Naive B cell (primary cell): ENCODE results near the gene OLFM3. TPM values are rescaled to one million over a fixed set of nuclear protein-coding genes. Genes with fewer than 3 reads are reported as not detected.

ENCODE experiments used
- ATAC-seq, 2 donors: fragments of 150-1000 bp; cut with Tn5 transposase; 2 replicates each; pipeline ENCODE4 v1.10.0; 2021; ENCODE audit warnings: low read depth in 2 of 2, mild to moderate bottlenecking in 2 of 2, moderate library complexity in 2 of 2
- DNase-seq: peaks from one replicate; pipeline ENCODE4 v3.0.0; 2022
- H3K27ac Mint-ChIP-seq, 6 donors: one replicate each; pipeline ENCODE4 v1.8.0; 2020 to 2022; ENCODE audit warnings: mild to moderate bottlenecking in 6 of 6, mixed read lengths in 6 of 6, moderate library complexity in 5 of 6, inconsistent platforms in 2 of 6
- H3K27me3 Mint-ChIP-seq, 3 donors: one replicate each; pipeline ENCODE4 v1.8.0; 2021 to 2022; ENCODE audit warnings: mixed read lengths in 3 of 3, mild to moderate bottlenecking in 1 of 3
- H3K36me3 Mint-ChIP-seq, 2 donors: one replicate each; pipeline ENCODE4 v1.8.0; 2020 to 2022; ENCODE audit warnings: mixed read lengths in 2 of 2, inconsistent platforms in 1 of 2, mild to moderate bottlenecking in 1 of 2
- H3K4me1 Mint-ChIP-seq, 3 donors: one replicate each; pipeline ENCODE4 v1.8.0; 2020 to 2022; ENCODE audit warnings: mixed read lengths in 3 of 3, inconsistent platforms in 1 of 3, mild to moderate bottlenecking in 1 of 3, moderate library complexity in 1 of 3
- H3K4me3 Mint-ChIP-seq, 8 donors: one replicate each; pipeline ENCODE4 v1.8.0; 2020 to 2022; ENCODE audit warnings: mild to moderate bottlenecking in 8 of 8, mixed read lengths in 8 of 8, moderate library complexity in 8 of 8, inconsistent platforms in 2 of 8
- H3K9me3 Mint-ChIP-seq, 7 donors: one replicate each; pipeline ENCODE4 v1.8.0; 2020 to 2022; ENCODE audit warnings: mixed read lengths in 7 of 7, mild to moderate bottlenecking in 5 of 7, inconsistent platforms in 2 of 7, moderate library complexity in 1 of 7
- polyA plus RNA-seq, 6 donors: library from polyadenylated mRNA; unstranded; fragments of 300-500 nt; fragmentation: Illumina TruSeq; gene quantifications; one replicate each; pipeline ENCODE4 v1.2.3, GENCODE V29; 2021; ENCODE audit warnings: low read depth in 6 of 6

Gene OLFM3
- polyA plus RNA-seq, 6 donors from 2014 or later = not detected

- DNase-seq (no peak), ATAC-seq (no peak)
- Mint-ChIP-seq H3K36me3 (no peaks in the 10 kb centered on the region), H3K4me3 (no peak overlapping the region), H3K4me1 (no peaks in the 10 kb centered on the region), H3K27ac (no peak overlapping the region), H3K9me3 (peaks cover 0 to 4% (median 0%) of the 10 kb centered on the region in 7 donors), H3K27me3 (peaks cover 0 to under 1% (median 0%) of the 10 kb centered on the region in 3 donors)
These were observed 22.0 kb downstream of the OLFM3 start for GRCh38 chr1:101974599-101975274.

GRCh38 chr1:101971304-101971703 lies 25.4 kb downstream of the OLFM3 start:
- no peak overlapping the region for H3K4me3 Mint-ChIP-seq
- H3K9me3 Mint-ChIP-seq = peaks cover 0 to 5% (median 2%) of the 10 kb centered on the region in 7 donors
- DNase-seq (no peak), ATAC-seq (no peak)
- peaks cover 0 to 4% (median 0%) of the 10 kb centered on the region in 3 donors for H3K27me3 Mint-ChIP-seq
- H3K36me3 Mint-ChIP-seq = no peaks in the 10 kb centered on the region
- no peak overlapping the region for H3K27ac Mint-ChIP-seq
- no peaks in the 10 kb centered on the region for H3K4me1 Mint-ChIP-seq

GRCh38 chr1:101967871-101968270 lies 28.9 kb downstream of the OLFM3 start:
- Mint-ChIP-seq H3K9me3 (peaks cover 0 to 5% (median 2%) of the 10 kb centered on the region in 7 donors), H3K4me3 (no peak overlapping the region), H3K27me3 (peaks cover 0 to 4% (median 0%) of the 10 kb centered on the region in 3 donors), H3K27ac (no peak overlapping the region), H3K36me3 (no peaks in the 10 kb centered on the region), H3K4me1 (no peaks in the 10 kb centered on the region)
- no peak for DNase-seq
- ATAC-seq = no peak

- no peaks in the 10 kb centered on the region for H3K36me3 Mint-ChIP-seq
- no peaks in the 10 kb centered on the region for H3K4me1 Mint-ChIP-seq
- peaks cover 0 to 5% (median 1%) of the 10 kb centered on the region in 7 donors for H3K9me3 Mint-ChIP-seq
- no peak for DNase-seq
- ATAC-seq = no peak
- H3K27ac Mint-ChIP-seq = no peak overlapping the region
- no peak overlapping the region for H3K4me3 Mint-ChIP-seq
- peaks cover 0 to 4% (median 0%) of the 10 kb centered on the region in 3 donors for H3K27me3 Mint-ChIP-seq
These were observed 31.4 kb downstream of the OLFM3 start for GRCh38 chr1:101965341-101965740.

GRCh38 chr1:101964708-101965107 lies 32.0 kb downstream of the OLFM3 start:
- no peak for DNase-seq
- no peak overlapping the region for H3K4me3 Mint-ChIP-seq
- H3K27me3 Mint-ChIP-seq = peaks cover 0 to 3% (median 0%) of the 10 kb centered on the region in 3 donors
- no peaks in the 10 kb centered on the region for H3K4me1 Mint-ChIP-seq
- H3K27ac Mint-ChIP-seq = no peak overlapping the region
- no peaks in the 10 kb centered on the region for H3K36me3 Mint-ChIP-seq
- no peak for ATAC-seq
- H3K9me3 Mint-ChIP-seq = peaks cover 0 to 5% (median 0%) of the 10 kb centered on the region in 7 donors

GRCh38 chr1:101960142-101960541 lies 36.6 kb downstream of the OLFM3 start:
- ATAC-seq (no peak), DNase-seq (no peak)
- no peaks in the 10 kb centered on the region for H3K9me3 Mint-ChIP-seq
- H3K27me3 Mint-ChIP-seq = no peaks in the 10 kb centered on the region
- no peaks in the 10 kb centered on the region for H3K36me3 Mint-ChIP-seq
- no peaks in the 10 kb centered on the region for H3K4me1 Mint-ChIP-seq
- no peak overlapping the region for H3K4me3 Mint-ChIP-seq
- no peak overlapping the region for H3K27ac Mint-ChIP-seq

- Mint-ChIP-seq H3K4me3 (no peak overlapping the region), H3K27ac (no peak overlapping the region), H3K27me3 (no peaks in the 10 kb centered on the region), H3K36me3 (no peaks in the 10 kb centered on the region), H3K9me3 (no peaks in the 10 kb centered on the region), H3K4me1 (no peaks in the 10 kb centered on the region)
- ATAC-seq = no peak
- DNase-seq = no peak
These were observed 37.3 kb downstream of the OLFM3 start for GRCh38 chr1:101959456-101959855.

- Mint-ChIP-seq H3K9me3 (no peaks in the 10 kb centered on the region), H3K4me3 (no peak overlapping the region), H3K4me1 (no peaks in the 10 kb centered on the region), H3K27ac (no peak overlapping the region), H3K27me3 (no peaks in the 10 kb centered on the region), H3K36me3 (no peaks in the 10 kb centered on the region)
- no peak for ATAC-seq
- no peak for DNase-seq
These were observed 39.0 kb downstream of the OLFM3 start for GRCh38 chr1:101957771-101958170.

- Mint-ChIP-seq H3K4me3 (no peak overlapping the region), H3K9me3 (no peaks in the 10 kb centered on the region), H3K27ac (no peak overlapping the region), H3K36me3 (no peaks in the 10 kb centered on the region), H3K27me3 (no peaks in the 10 kb centered on the region), H3K4me1 (no peaks in the 10 kb centered on the region)
- no peak for DNase-seq
- no peak for ATAC-seq
These were observed 43.1 kb downstream of the OLFM3 start for GRCh38 chr1:101953623-101954022.

- H3K4me1 Mint-ChIP-seq = no peaks in the 10 kb centered on the region
- H3K27me3 Mint-ChIP-seq = no peaks in the 10 kb centered on the region
- no peak for DNase-seq
These were observed 50.8 kb downstream of the OLFM3 start for GRCh38 chr1:101945884-101946283.

GRCh38 chr1:101943237-101943636 lies 53.5 kb downstream of the OLFM3 start:
- no peak overlapping the region for H3K27ac Mint-ChIP-seq
- H3K27me3 Mint-ChIP-seq = no peaks in the 10 kb centered on the region
- peaks cover 0 to 6% (median 0%) of the 10 kb centered on the region in 7 donors for H3K9me3 Mint-ChIP-seq
- DNase-seq = no peak
- H3K4me3 Mint-ChIP-seq = no peak overlapping the region
- H3K36me3 Mint-ChIP-seq = no peaks in the 10 kb centered on the region
- no peaks in the 10 kb centered on the region for H3K4me1 Mint-ChIP-seq
- no peak for ATAC-seq

More at GRCh38 chr1:101945884-101946283, 50.8 kb downstream of the OLFM3 start:
- Mint-ChIP-seq H3K9me3 (peaks cover 0 to 1% (median 0%) of the 10 kb centered on the region in 7 donors), H3K27ac (no peak overlapping the region), H3K4me3 (no peak overlapping the region), H3K36me3 (no peaks in the 10 kb centered on the region)
- no peak for ATAC-seq

- Mint-ChIP-seq H3K9me3 (peaks cover 0 to 8% (median 0%) of the 10 kb centered on the region in 7 donors), H3K27me3 (no peaks in the 10 kb centered on the region), H3K4me1 (no peaks in the 10 kb centered on the region), H3K4me3 (no peak overlapping the region), H3K36me3 (no peaks in the 10 kb centered on the region), H3K27ac (no peak overlapping the region)
- ATAC-seq (no peak), DNase-seq (no peak)
These were observed 54.1 kb downstream of the OLFM3 start for GRCh38 chr1:101942516-101943193.

GRCh38 chr1:101938681-101939080 lies 58.0 kb downstream of the OLFM3 start:
- H3K36me3 Mint-ChIP-seq = no peaks in the 10 kb centered on the region

GRCh38 chr1:101929343-101929742 lies 67.4 kb downstream of the OLFM3 start:
- no peak overlapping the region for H3K4me3 Mint-ChIP-seq
- ATAC-seq = no peak
- H3K4me1 Mint-ChIP-seq = no peaks in the 10 kb centered on the region
- H3K27ac Mint-ChIP-seq = no peak overlapping the region
- H3K9me3 Mint-ChIP-seq = peaks cover 0 to 7% (median 0%) of the 10 kb centered on the region in 7 donors
- no peaks in the 10 kb centered on the region for H3K36me3 Mint-ChIP-seq
- DNase-seq = no peak
- H3K27me3 Mint-ChIP-seq = peaks cover 0 to 7% (median 4%) of the 10 kb centered on the region in 3 donors

More at GRCh38 chr1:101938681-101939080, 58.0 kb downstream of the OLFM3 start:
- H3K27ac Mint-ChIP-seq = no peak overlapping the region
- DNase-seq (no peak), ATAC-seq (no peak)
- H3K4me1 Mint-ChIP-seq = no peaks in the 10 kb centered on the region
- no peaks in the 10 kb centered on the region for H3K27me3 Mint-ChIP-seq
- peaks cover 0 to 12% (median 2%) of the 10 kb centered on the region in 7 donors for H3K9me3 Mint-ChIP-seq
- H3K4me3 Mint-ChIP-seq = no peak overlapping the region
